GM23338 (cell line): ENCODE measurements around the gene GALNT11. TPM values are rescaled to one million over a fixed set of nuclear protein-coding genes. Genes with fewer than 3 reads are reported as not detected.
"Not testable (repeated sequence)": the region's sequence is repeated elsewhere in the genome, so short reads cannot be mapped to it uniquely, and the experiment has no call there.

Source experiments
- ATAC-seq: fragments of 200-7000 bp; cut with Tn5 transposase; 3 replicates; pipeline ENCODE4 v1.9.1; 2020
- DNase-seq: peaks from one replicate; pipeline ENCODE4 v3.0.0-alpha.2; 2015; ENCODE audit warnings: low spot score
- H2AFZ ChIP-seq: fragments of 200-600 bp; sonication (generic); 2 replicates; pipeline ENCODE4 v1.8.0; 2016; ENCODE audit warnings: antibody characterized with exemption, mild to moderate bottlenecking, moderate library complexity
- H3F3A ChIP-seq: fragments of 200-600 bp; sonication (generic); replicated peaks from 2 replicates; pipeline ENCODE4 v1.8.0; 2017; ENCODE audit warnings: antibody characterized with exemption, mixed run types, low read depth
- H3K27ac ChIP-seq: fragments of 200-600 bp; sonication (generic); 2 replicates; pipeline ENCODE4 v1.6.1; 2016; ENCODE audit warnings: low read depth
- H3K27me3 ChIP-seq: fragments of 200-600 bp; sonication (generic); 2 replicates; pipeline ENCODE4 v1.8.0; 2016; ENCODE audit warnings: mild to moderate bottlenecking, mixed run types, moderate library complexity; ENCODE audit not compliant: insufficient read depth
- H3K36me3 ChIP-seq: fragments of 200-600 bp; sonication (generic); 2 replicates; pipeline ENCODE4 v1.8.0; 2016; ENCODE audit warnings: mild to moderate bottlenecking; ENCODE audit not compliant: insufficient read depth
- H3K4me1 ChIP-seq: fragments of 200-600 bp; sonication (generic); 2 replicates; pipeline ENCODE4 v1.8.0; 2016; ENCODE audit warnings: mild to moderate bottlenecking, moderate library complexity; ENCODE audit not compliant: insufficient read depth
- H3K4me2 ChIP-seq: fragments of 200-600 bp; sonication (generic); 2 replicates; pipeline ENCODE4 v1.7.1; 2017; ENCODE audit warnings: mixed run types
- H3K4me3 ChIP-seq: fragments of 200-600 bp; sonication (generic); 2 replicates; pipeline ENCODE4 v1.6.1; 2016; ENCODE audit warnings: mixed run types
- H3K79me2 ChIP-seq: fragments of 200-600 bp; sonication (generic); replicated peaks from 2 replicates; pipeline ENCODE4 v1.8.0; 2017; ENCODE audit warnings: mild to moderate bottlenecking; ENCODE audit not compliant: insufficient read depth
- H3K9me2 ChIP-seq: fragments of 200-600 bp; sonication (generic); 2 replicates; pipeline ENCODE4 v1.8.0; 2017; ENCODE audit not compliant: insufficient read depth
- H4K20me1 ChIP-seq: fragments of 200-600 bp; sonication (generic); replicated peaks from 2 replicates; pipeline ENCODE4 v1.8.0; 2017; ENCODE audit warnings: mild to moderate bottlenecking; ENCODE audit not compliant: insufficient read depth
- H3K27ac Mint-ChIP-seq: 2 replicates; pipeline ENCODE4 v1.8.0; 2020; ENCODE audit warnings: inconsistent platforms, mild to moderate bottlenecking, moderate library complexity, mixed read lengths
- H3K27me3 Mint-ChIP-seq: 3 replicates; pipeline ENCODE4 v1.8.0; 2022; ENCODE audit warnings: low read depth, mild to moderate bottlenecking, moderate library complexity, mixed read lengths, inconsistent platforms; ENCODE audit not compliant: insufficient read depth, poor library complexity
- H3K36me3 Mint-ChIP-seq: 3 replicates; pipeline ENCODE4 v1.8.0; 2021; ENCODE audit warnings: low read depth, mild to moderate bottlenecking, inconsistent platforms, moderate library complexity, mixed read lengths
- H3K4me1 Mint-ChIP-seq: 3 replicates; pipeline ENCODE4 v1.8.0; 2020; ENCODE audit warnings: mild to moderate bottlenecking, inconsistent platforms, mixed read lengths
- H3K4me3 Mint-ChIP-seq: 3 replicates; pipeline ENCODE4 v1.8.0; 2021; ENCODE audit warnings: moderate library complexity, mild to moderate bottlenecking, inconsistent platforms, mixed read lengths
- H3K9me3 Mint-ChIP-seq: 3 replicates; pipeline ENCODE4 v1.8.0; 2020; ENCODE audit warnings: moderate library complexity, mild to moderate bottlenecking, inconsistent platforms, mixed read lengths
- CREB1 ChIP-seq: fragments of 250-450 bp; sonication (Bioruptor Pico); IDR thresholded peaks from 2 replicates; pipeline ENCODE4 v1.5.0; 2020; ENCODE audit warnings: low read depth, mild to moderate bottlenecking, moderate library complexity
- EZH2 ChIP-seq: fragments of 200-600 bp; sonication (generic); IDR thresholded peaks from one replicate; pipeline ENCODE4 v1.8.0; 2017; ENCODE audit warnings: antibody characterized with exemption, mild to moderate bottlenecking, low read depth; ENCODE audit not compliant: unreplicated experiment
- REST ChIP-seq: IDR thresholded peaks from one replicate; pipeline ENCODE4 v1.6.1; 2018; ENCODE audit warnings: antibody characterized with exemption; ENCODE audit not compliant: unreplicated experiment
- ZNF114 ChIP-seq: fragments of 250-450 bp; sonication (Bioruptor Pico); IDR thresholded peaks from 2 replicates; pipeline ENCODE4 v1.5.0; 2020; ENCODE audit warnings: mild to moderate bottlenecking, moderate library complexity
- ZNF331 ChIP-seq: fragments of 250-450 bp; sonication (Bioruptor Pico); IDR thresholded peaks from 2 replicates; pipeline ENCODE4 v1.5.0; 2020; ENCODE audit warnings: low read depth, mild to moderate bottlenecking, moderate library complexity
- polyA plus RNA-seq: library from polyadenylated mRNA; unstranded; fragments of >200 nt; fragmentation: Nextera tagmentation; extraction: Ambion mirVana; gene quantifications from 2 replicates; pipeline ENCODE4 v1.2.1, GENCODE V29; 2016
- total RNA-seq: library from RNA; depleted of rRNA; stranded (reverse); fragments of >200 nt; shearing (Covaris generic); gene quantifications from 2 replicates; pipeline ENCODE4 v1.2.3, GENCODE V29; 2014
- TF ChIP-seq, protein P1 (sequence below), 2 experiments: fragments of 200-600 bp in 1 of 2; sonication (generic) in 1 of 2; conservative IDR thresholded peaks; 2 replicates each; pipeline versions ENCODE4 v1.5.1 to v1.6.1; 2016 to 2017; ENCODE audit warnings: antibody characterized with exemption in 2 of 2, low read depth in 2 of 2, mild to moderate bottlenecking in 2 of 2, moderate library complexity in 1 of 2

The GALNT11 gene
- total and polyA plus RNA-seq, 2 experiments from 2014 or later = 16.1 to 33.6 TPM

- Histone ChIP-seq H3K36me3 (no peaks in the 10 kb centered on the region), H3K4me2 (no peak overlapping the region), H2AFZ (no peak overlapping the region), H3K27me3 (no peaks in the 10 kb centered on the region), H3K4me1 (peaks cover 15% of the 10 kb centered on the region; the same call in 1 of the 2 replicates), H3K9me2 (no peaks in the 10 kb centered on the region), H3F3A (no peaks in the 10 kb centered on the region), H3K27ac (no peak overlapping the region), H3K79me2 (peaks cover 17% of the 10 kb centered on the region), H4K20me1 (no peaks in the 10 kb centered on the region), H3K4me3 (no peak overlapping the region)
- Mint-ChIP-seq H3K4me3 (no peak overlapping the region), H3K36me3 (peaks cover 32% of the 10 kb centered on the region), H3K27me3 (peaks cover 6% of the 10 kb centered on the region), H3K4me1 (peaks cover 19% of the 10 kb centered on the region), H3K27ac (no peak overlapping the region), H3K9me3 (peaks cover 26% of the 10 kb centered on the region)
- DNase-seq = no peak
- ATAC-seq = no peak
- TF ChIP-seq CREB1 (CRISPR knock-in tag) (no peak), REST (no peak), ZNF114 (no peak), EZH2 (no peak), ZNF331 (CRISPR knock-in tag) (no peak)
- TF ChIP-seq, protein P1, sequence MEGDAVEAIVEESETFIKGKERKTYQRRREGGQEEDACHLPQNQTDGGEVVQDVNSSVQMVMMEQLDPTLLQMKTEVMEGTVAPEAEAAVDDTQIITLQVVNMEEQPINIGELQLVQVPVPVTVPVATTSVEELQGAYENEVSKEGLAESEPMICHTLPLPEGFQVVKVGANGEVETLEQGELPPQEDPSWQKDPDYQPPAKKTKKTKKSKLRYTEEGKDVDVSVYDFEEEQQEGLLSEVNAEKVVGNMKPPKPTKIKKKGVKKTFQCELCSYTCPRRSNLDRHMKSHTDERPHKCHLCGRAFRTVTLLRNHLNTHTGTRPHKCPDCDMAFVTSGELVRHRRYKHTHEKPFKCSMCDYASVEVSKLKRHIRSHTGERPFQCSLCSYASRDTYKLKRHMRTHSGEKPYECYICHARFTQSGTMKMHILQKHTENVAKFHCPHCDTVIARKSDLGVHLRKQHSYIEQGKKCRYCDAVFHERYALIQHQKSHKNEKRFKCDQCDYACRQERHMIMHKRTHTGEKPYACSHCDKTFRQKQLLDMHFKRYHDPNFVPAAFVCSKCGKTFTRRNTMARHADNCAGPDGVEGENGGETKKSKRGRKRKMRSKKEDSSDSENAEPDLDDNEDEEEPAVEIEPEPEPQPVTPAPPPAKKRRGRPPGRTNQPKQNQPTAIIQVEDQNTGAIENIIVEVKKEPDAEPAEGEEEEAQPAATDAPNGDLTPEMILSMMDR (conservative IDR thresholded peaks at IDR 0.05; ENCODE audit: low read depth in 2 of 2) = no peak
These were observed 33.8 kb downstream of the GALNT11 start for GRCh38 chr7:152059311-152059710.

DNA sequence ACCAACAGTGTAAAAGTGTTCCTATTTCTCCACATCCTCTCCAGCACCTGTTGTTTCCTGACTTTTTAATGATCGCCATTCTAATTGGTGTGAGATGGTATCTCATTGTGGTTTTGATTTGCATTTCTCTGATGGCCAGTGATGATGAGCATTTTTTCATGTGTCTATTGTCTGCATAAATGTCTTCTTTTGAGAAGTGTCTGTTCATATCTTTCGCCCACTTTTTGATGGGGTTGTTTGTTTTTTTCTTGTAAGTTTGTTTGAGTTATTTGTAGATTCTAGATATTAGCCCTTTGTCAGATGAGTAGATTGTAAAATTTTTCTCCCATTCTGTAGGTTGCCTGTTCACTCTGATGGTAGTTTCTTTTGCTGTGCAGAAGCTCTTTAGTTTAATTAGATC is 35.6 kb downstream of the GALNT11 start:
- not testable (repeated sequence) for ATAC-seq, H3F3A ChIP-seq, H3K4me3 Mint-ChIP-seq, H3K27ac Mint-ChIP-seq, H3K9me2 ChIP-seq, H3K27me3 ChIP-seq, H3K4me1 ChIP-seq, H4K20me1 ChIP-seq, DNase-seq, H2AFZ ChIP-seq, H3K27me3 Mint-ChIP-seq, H3K36me3 ChIP-seq, H3K4me2 ChIP-seq, H3K27ac ChIP-seq, H3K4me3 ChIP-seq
- Mint-ChIP-seq H3K36me3 (peaks cover 50% of the 10 kb centered on the region), H3K4me1 (peaks cover 11% of the 10 kb centered on the region; the same call in 2 of the 3 replicates), H3K9me3 (peaks cover 43% of the 10 kb centered on the region)
- peaks cover 17% of the 10 kb centered on the region for H3K79me2 ChIP-seq

DNA sequence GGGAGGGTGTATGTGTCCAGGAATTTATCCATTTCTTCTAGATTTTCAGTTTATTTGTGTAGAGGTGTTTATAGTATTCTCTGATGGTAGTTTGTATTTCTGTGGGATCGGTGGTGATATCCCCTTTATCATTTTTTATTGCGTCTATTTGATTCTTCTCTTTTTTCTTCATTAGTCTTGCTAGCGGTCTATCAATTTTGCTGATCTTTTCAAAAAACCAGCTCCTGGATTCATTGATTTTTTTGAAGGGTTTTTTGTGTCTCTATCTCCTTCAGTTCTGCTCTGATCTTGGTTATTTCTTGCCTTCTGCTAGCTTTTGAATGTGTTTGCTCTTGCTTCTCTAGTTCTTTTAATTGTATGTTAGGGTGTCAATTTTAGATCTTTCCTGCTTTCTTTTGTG is 37.7 kb downstream of the GALNT11 start:
- not testable (repeated sequence) for H3K27ac Mint-ChIP-seq, H3K9me2 ChIP-seq, H3F3A ChIP-seq, H2AFZ ChIP-seq, H3K4me1 Mint-ChIP-seq, H3K27ac ChIP-seq, ATAC-seq, H3K4me1 ChIP-seq, DNase-seq, H3K4me3 Mint-ChIP-seq, H3K27me3 ChIP-seq, H3K4me2 ChIP-seq, H3K36me3 ChIP-seq, H3K4me3 ChIP-seq, H3K27me3 Mint-ChIP-seq, H4K20me1 ChIP-seq
- H3K36me3 Mint-ChIP-seq = peaks cover 71% of the 10 kb centered on the region
- H3K9me3 Mint-ChIP-seq = peaks cover 64% of the 10 kb centered on the region
- H3K79me2 ChIP-seq = peaks cover 17% of the 10 kb centered on the region

DNA sequence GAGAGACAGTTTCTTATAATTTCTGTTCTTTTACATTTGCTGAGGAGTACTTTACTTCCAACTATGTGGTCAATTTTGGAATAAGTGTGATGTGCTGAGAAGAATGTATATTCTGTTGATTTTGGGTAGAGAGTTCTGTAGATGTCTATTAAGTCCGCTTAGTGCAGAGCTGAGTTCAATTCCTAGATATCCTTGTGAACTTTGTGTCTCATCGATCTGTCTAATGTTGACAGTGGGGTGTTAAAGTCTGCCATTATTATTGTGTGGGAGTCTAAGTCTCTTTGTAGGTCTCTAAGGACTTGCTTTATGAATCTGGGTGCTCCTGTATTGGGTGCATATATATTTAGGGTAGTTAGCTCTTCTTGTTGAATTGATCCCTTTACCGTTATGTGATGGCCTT is 38.3 kb downstream of the GALNT11 start:
- not testable (repeated sequence) for H4K20me1 ChIP-seq, H3K9me2 ChIP-seq, H3K27me3 Mint-ChIP-seq, H3K4me1 ChIP-seq, H3K4me3 Mint-ChIP-seq, H3K36me3 ChIP-seq, H3K27ac Mint-ChIP-seq, H3K4me3 ChIP-seq, ATAC-seq, H2AFZ ChIP-seq, H3K27me3 ChIP-seq, H3K4me2 ChIP-seq, H3F3A ChIP-seq, H3K27ac ChIP-seq, H3K4me1 Mint-ChIP-seq, DNase-seq
- H3K79me2 ChIP-seq = peaks cover 17% of the 10 kb centered on the region; the same call in 1 of the 2 replicates
- H3K9me3 Mint-ChIP-seq = peaks cover 67% of the 10 kb centered on the region
- H3K36me3 Mint-ChIP-seq = peaks cover 71% of the 10 kb centered on the region
